ENCODE data around the gene TXNDC17.
"Not testable (repeated sequence)": the region's sequence is repeated elsewhere in the genome, so short reads cannot be mapped to it uniquely, and the experiment has no call there.

TXNDC17 gene

DNA sequence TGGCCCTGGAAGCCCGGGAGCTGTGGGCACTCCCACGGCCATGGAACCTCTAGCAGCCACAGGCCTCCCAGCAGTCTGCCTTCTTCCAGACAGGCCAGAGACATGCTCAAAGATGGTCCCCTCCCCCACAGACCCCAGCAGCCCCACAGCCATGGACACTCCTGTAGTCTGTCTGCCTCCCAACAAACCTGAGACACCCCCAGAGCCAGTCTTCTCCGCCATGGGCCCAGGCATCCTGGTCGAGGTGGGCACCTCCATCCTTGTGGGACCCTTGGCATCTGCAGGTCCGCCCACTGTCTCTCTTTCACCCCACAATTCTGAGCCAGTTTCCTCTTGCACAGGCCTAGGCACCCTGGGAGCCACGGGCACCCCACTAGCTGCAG, 3.4 kb upstream of the TXNDC17 start:
- no peak for DNase-seq

DNA sequence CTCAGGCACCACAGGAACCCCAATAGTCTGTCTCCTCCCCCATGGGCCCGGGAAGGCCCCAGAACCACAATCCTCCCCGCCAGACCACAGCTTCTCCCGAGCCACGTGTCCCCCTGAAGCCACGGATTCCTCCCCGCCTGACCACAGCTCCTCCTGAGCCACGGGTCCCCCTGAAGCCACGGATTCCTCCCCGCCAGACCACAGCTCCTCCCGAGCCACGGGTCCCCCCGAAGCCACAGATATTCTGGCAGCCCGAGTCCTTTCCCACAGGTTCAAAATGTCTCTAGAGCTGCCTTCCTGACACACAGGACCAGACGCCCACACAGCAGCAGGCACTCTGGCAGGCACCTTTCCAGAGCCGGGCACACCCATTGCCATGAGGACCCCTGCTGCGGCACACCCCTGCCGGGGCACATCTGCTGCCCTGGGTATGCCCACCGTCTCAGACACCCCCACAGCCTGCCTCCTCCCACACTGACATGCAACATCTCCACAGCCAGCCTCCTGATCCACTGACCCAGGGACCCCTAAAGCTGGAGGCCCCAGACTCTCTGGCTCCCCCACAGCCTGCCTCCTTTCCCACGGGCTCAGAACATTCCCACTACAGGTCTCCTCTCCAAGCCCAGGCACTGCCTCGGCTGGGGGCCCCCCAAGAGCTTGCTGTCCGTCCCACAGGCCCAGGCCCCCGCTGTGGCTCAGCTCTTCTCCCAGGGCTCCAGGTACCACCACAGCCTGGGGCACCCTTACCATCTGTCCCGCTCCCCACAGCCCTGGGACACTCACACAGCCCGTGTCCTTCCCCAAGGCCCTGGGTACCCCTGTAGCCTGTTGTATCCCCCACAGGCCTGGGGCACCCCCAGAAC, 2.6 kb upstream of the TXNDC17 start:
- no peak for DNase-seq

DNA sequence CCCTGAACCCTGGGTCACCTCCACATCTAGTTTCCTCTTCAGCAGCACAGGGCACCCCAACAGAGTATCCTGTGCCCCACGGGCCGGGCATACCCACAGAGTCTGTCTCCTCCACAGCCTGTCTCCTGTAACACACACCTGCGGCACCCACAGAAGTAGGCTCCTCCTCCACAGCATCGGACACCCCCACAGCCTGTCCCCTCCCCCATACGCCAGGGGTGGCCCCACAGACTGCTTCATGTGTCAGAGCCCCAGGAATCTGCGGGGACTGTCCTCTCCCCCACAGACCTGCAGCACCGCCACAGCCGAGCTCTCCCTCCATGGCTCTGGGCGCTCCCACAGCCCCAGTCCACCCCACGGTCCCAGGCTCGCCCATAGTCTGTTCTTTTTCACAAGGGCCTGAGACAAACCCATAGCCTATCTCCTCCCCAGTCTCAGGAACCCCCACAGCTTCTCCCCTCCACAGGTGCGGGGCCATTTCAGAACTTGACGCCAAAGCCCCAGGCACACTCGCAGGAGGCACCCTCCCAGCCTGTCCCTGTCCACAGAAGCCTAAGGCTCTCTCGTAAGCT, 1.8 kb upstream of the TXNDC17 start:
- DNase-seq, result no peak

DNA sequence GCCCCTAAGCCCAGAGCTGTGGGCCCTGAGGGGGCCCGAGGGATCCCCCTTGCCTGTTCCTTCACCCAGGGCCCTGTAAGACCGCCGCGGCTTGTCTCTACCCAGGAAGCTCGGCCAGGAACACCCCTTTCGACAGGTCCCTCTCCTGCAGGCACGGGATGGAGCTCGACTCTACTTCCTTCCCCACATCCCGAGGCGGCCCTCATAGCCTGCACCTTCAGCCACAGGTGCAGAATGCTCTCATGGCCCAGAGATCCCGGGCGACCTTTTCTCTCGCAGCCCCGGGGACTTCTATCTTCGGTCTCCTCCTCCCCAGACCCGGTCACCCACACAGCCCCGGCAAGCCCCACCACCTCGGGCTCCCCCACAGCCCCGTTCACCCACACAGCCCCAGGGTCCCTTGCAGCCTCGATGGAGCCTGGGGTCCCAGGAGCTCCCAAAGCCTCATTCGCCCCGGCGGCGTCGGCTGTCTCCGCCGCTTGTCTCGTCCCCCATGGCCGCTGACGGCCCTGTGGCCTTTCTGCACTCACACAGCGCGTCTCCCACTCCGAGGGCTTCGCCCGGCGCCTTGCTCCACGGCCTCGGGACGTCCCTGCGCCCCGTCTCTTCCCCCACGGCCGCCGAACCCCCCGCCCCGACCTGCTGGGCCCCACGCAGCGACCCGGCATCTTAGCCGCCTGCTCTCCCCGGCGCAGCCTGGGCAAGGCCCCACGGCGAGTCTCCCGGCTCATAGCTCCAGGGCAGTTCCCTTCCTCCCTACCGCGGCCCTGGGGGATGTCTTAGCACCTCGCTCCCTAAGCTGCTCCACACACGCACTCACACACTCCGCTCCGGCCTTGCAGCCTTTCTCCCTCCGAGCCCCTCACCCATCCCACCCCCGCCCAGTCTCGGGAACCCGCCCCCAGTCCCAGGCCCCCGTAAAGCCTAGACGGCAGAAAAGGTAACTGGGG, 999 bp upstream of the TXNDC17 start:
- DNase-seq, result no peak

DNA sequence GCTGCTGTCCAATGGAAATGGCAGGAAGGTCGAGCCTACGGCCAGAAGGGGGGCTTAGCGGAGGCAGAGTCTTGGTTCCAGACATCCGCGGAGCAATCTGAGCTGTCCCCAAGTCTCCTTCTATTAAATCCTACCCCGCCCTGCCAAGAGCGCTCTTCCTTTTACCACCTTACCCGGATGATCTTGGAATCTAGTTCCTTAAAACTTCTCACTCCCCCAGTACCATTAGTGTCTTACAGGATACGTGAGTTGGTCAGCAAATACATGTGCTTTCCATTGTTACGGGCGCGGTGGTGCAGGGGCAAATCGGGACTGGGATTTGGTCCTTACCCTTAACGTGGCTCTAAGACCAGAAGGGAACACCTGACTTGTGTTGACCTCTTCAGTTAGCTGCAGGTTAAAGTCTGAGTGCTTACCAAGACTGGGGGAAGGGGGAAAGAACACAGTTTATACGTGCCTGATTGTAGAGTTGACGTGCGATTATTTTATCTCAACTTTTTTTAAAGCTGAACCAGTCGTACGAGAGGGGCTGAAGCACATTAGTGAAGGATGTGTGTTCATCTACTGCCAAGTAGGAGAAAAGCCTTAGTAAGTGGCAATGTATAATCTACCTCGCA, 495 bp downstream of the TXNDC17 start:
- no peak for DNase-seq

DNA sequence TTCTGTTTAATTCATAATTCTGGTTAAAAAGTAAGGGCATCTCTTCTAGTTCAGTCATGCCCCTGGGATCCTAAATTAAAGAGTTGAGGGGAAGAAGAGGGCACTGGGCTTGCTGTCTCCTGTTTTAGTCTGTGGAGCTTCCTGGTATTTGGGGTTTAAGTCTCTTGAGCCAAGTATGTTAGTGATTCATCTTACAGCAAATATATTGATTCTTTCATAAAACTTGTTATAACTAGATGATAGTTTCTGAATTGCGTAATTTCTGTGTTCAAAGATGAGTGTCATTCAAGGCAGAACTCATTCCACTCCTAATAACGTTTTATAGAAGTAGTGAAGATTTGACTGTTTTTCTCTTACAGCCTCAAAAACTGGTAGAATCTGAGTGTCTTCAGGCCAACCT, 1.7 kb downstream of the TXNDC17 start:
- no peak for DNase-seq

DNA sequence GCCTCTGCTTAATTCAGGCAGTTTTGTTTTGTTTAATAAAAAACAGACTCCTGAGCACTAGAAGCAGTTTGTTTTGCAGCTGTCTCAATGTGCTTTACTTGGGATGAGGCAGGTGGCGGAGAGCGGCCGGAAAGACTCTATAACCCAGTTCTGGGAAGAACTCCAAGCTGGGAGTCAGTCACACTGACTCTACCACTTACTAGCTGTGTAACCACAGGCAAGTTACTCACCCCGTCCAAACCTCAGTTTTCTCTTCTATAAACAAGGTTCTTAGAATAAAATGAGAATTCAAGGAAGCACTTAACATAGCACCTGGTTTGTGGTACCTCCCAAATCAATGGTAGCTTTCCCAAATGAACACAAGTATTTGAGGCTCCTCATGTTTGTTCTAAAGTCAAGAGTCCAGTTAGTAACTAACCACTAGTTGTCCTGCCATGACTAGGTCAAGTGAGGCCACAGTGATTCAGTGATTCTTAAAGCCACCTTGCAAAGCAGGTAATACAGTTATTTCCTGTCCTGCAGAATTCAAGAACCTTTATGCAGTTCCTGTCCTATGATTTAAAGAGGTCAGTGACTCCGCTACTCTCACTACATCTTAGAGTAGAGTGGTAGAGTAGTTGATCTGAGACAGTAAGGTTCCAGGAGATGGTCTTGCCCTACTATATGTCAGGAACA, 2.7 kb downstream of the TXNDC17 start:
- DNase-seq, result no peak

DNA sequence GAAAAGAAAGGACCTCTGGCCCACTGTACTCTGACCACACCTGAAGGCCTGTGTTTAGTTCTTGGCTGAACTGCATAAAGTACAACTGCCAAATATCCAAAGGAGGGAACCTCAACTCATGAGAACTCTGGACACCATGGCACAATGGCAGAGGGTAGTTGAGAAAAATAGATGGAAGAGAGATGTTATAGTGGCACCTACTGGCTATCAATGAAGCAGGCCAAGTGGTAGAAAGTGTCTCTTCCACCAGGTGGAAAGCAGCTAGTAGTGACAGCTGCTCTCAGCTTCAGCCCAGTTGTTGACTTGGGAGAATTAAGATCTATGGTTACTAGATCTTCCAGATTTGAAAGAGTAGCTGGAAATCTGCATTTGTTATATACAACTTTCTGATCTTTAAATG, 7.3 kb downstream of the TXNDC17 start:
- no peak for DNase-seq

DNA sequence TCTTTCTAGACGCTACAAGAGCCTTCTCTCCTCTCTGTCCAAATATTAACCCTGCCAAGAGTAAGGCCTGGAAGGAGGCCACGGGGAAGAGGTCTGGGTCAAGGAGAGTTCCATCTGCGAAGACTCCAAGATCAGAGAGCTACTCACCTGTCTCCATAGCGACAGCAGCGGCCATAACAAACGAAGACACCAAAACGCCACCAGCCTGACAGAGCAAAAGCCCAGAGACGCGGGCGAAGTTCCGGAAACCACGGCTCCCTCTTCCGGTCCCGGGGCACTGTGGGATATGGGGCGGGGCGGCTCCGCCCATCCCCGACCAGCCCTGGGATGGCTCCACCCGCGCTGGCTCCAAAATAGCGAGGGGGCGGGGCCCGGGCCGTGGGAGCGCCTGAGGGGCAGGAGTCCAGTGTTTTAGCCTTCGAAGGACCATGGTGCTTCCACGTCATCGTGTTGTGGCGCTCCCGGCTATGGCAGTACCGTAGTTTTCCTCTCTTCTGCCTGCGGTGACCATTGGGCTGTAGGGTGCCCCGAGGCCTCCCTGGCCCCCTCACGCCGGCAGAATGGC, 10.6 kb downstream of the TXNDC17 start, which contains the start of the genes C17orf100 and MED31:
Gene C17orf100 (plus strand): TSS at position 409 of the 565 bp plus-strand sequence. CDS start 152 bp downstream, at position 561.
Gene MED31 (minus strand): TSS at position 252 of the 565 bp plus-strand sequence. CDS start 77 bp downstream, at position 175.
- DNase-seq, result peak; percentile 84 to 89 (median 86)

DNA sequence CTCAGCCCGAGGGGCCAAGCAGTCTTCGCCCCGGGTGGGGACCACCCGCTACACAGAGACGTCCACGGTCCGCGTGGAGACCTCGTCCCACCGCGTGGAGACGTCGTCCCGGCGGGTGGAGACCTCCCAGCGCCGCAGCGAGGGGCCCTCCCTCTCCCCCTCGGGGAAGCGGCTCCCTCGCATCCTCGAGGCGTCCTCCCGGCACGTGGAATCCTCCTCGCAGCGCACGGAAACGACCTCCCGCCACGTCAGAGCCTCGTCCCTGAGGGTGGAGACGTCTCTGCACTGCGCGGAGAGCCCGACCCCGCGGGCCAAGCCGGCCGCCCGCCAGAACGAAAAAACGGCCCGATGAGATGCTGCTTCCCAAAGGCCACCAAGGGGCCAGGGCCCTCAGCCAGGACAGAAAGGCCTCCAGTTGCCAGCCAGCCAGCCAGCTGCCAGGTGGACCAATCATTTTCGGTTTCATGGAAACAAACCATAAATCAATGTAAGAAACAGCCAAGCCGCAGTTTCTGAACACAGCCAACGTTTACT, 11.1 kb downstream of the TXNDC17 start:
- DNase-seq, result no peak

DNA sequence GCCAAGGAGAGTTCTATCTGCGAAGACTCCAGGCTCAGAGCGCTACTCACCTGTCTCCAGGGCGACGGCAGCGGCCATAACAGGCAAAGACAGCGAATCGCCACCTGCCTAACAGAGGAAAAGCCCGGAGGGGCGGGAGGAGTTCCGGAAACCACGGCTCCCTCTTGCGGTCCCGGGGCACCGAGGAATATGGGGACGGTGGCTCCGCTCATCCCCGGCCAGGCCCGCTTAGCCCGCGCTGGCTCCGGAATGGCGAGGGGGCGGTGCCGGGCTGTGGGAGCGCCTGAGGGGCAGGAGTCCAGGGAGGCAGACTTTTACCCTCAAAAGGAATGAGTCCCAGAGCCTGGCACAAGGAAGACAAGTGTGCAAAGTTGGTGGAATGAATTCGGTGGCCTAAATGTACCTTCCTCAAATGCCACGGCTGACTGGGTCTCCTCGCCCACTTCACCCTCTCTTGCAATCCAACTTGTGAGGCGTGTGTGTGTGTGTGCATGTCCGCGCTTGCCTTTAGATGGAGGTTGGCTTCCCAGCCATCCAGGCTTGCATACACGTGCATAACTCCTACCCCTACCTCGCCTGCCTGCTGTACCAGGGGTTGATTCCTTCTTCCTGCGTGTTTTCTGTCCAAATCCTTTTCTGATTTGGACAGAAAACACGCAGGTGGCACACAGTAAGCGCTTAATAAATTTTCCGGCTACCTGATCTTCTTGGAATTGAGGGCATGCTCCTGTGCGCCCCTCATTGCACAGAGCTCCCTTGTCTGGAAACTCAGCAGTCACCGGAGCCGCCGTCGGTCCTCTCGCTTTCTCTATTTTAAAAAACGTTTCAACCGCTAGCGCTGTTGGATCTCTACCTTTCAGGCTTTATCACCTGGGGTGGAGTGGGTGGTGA, 14.2 kb downstream of the TXNDC17 start:
- DNase-seq, result no peak

DNA sequence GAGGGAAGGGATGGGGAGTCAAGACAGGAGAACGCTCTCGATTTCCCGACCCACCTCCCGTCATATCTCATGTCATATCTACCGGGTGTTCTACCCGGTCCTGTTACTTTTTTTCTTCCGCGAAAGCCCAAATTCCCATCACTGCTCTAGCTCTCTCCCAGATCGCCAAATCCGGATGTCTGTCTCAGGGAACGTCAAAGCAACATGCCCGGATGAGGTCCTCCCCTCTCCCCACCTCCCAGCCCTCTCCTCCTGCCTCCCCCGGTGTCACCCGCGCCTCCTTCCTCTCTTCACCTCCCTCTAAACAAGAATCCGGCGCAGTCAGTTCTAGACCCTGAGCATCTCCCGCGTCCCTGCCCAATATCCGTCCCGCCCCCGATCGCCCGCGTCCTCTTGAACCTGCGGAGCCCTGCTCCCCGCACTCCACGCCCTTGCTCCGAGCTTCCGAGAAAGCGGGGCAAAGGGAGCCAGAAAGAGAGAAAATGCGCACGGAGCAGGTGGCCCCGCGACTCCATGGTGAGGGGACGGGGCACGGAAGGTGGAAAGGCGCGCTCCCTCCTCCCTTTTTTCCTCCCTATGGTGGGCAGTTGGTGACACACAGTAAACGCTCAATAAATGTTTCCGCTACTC, 15.0 kb downstream of the TXNDC17 start:
- not testable (repeated sequence) for DNase-seq

DNA sequence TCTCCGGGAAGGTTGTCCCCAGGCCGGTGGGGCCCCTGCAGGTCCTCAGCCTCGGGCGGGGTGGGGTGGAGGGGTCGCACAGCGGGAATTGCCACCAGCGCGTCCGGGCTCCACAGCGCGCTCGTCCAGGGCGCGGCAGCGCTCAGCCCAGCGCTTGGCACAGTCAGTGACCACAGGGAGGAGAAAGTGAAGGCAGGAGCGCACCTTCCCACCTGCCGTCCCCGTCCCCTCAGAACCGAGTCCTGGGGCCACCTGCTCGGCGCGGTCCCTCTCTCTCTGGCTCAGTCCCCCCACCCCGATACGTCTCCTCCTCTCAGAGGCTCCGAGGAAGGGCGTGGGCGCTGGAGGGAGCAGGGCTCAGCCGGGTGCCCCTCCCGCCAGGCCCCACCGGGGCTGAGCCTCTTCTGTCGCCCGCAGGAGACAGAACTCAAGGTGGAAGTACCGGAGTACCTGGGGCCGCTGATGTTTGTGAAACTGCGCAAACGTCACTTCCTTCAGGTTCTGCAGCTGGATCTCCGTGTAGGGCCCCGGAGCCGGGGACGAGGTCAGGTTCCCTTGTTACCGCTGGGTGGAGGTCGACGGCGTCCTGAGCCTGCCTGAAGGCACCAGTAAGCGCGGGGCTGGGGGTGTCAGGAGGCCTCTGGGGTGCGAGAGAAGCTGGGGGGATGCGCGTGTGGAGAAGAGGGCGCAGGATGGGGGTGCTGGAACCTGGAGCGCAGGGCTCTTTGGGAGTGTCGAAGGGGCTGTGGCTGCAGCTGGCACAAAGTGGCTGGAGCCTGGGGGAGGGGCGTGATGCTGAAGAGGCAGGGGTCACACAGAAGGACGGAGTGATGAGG, 16.2 kb downstream of the TXNDC17 start:
- DNase-seq, result peak in 2 of 4 experiments; percentile 29 to 30

DNA sequence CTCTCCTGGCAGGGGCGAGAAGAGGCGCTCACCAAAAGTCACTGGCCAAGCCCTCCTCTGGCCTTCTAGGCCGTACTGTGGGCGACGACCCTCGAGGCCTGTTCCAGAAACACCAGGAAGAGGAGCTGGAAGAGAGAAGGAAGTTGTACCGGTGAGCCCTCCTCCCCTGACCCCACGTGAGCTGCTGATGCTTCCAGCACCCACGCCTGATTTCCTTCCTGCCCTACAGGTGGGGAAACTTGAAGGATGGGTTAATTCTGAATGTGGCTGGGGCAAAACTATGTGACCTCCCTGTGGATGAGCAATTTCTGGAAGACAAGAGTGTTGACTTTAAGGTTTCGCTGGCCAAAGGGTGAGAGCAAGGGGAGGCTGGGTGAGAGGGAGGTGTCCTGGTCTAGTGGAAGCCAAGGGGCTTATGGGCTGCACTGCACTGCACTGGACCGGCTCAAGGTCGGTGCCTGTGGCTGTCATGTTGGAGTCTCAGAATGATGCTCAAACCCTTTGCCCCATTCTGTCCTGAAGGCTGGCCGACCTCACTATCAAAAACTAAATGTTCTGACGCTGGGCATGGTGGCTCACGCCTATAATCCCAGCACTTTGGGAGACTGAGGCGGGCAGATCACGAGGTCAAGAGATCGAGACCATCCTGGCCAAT, 16.9 kb downstream of the TXNDC17 start:
- no peak for DNase-seq

DNA sequence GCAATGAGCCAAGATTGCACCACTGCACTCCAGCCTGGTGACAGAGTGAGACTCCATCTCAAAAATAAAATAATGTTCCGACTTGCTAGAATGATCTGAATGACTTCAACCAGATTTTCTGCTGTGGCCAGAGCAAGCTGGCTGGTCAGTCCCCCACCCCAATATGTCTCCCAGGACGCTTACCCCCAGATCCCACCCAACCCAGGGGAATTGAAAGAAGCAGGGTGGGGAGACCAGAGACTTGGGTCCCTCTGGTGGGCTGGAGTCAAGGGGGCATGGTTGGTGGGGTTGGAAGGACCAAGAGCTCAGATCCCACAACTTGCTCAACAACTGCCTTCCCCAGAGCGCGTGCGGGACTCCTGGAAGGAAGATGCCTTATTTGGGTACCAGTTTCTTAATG, 17.6 kb downstream of the TXNDC17 start:
- not testable (repeated sequence) for DNase-seq

DNA sequence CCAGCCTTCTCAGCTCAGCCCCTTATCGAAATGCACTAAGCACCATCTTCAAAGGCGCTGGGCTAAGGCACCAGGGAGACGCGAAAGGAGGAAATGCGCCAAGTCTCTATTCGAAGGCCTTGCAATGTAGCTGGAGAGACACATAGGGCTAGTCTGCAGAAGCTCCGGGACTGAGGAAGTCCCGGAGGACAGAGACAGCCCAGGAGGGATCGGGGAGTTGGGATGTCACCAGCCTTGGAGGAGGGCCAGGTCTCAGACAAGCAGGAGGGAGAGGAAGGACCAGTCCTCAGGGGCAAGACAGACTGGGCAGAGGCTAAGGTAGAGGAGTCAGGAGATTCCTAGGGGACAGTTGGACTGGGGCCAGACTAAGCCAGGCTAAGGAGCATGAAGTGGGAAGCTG, 19.2 kb downstream of the TXNDC17 start:
- no peak for DNase-seq

DNA sequence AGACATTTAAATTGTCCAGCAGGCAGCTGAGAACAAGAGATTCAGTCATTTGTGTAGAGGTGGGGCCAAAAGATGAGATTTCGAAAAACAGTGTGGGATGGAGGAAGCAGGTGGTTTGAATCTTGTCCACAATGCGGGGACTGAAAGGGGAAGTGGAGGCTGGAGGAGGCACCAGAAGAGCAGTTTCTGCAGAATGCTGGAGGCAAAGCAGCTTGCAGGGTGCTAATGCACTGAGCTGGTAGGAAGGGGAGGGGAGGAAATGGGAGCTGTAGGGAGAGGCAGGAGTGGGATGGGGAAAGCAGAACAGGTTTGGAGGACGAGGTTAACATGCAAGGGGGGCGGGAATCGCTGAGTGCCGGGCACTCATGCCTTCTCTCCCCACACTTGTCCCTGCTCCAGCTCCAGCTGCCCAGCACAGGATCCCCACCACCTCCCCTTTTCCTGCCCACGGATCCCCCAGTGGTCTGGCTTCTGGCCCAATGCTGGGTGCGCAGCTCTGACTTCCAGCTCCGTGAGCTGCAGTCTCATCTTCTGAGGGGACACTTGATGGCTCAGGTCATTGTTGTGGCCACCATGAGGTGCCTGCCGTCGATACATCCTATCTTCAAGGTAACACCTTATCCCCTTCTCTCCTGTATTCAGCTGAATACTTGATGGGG, 20.1 kb downstream of the TXNDC17 start:
- DNase-seq, result no peak

DNA sequence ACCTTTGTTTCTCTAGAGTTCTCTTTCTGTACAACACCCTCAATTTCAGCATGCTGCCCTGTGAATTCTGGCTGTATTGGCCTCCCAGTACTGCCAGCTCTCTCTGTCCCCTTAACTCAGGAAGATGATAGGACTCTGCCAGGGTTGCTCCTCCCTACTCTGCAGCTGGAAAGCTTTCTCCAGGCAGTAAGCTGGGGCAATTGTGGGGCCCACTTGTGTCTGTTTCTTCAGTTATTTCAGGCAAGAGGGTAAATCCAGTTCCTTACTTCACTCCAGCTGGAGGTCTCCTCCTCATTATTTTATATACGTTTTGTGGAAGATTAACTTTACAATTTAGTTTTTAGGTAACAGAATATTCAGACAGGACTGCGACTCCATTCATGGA, 20.6 kb downstream of the TXNDC17 start:
- DNase-seq, result no peak

Data from activated CD4-positive, CD25-positive, alpha-beta regulatory T cell (primary cell).